Skeletal muscle cell (primary cell): ENCODE results near the gene ADCY7.

Experiments
- DNase-seq: peaks from one replicate; pipeline ENCODE4 v3.0.0-alpha.2; 2010; ENCODE audit warnings: low read depth
- H3K4me3 ChIP-seq: 2 replicates; pipeline ENCODE4 v1.5.1; 2011; ENCODE audit warnings: low read depth, mild to moderate bottlenecking, control low read depth, low read length, moderate library complexity

Gene ADCY7

GRCh38 chr16:50247123-50247905 is 19.0 kb upstream of the ADCY7 start:
- no peak overlapping the region for H3K4me3 ChIP-seq
- no peak for DNase-seq

- DNase-seq, result no peak
- H3K4me3 ChIP-seq, result no peak overlapping the region
Observed at GRCh38 chr16:50247906-50248608, 18.3 kb upstream of the ADCY7 start.

GRCh38 chr16:50248845-50249244 is 17.5 kb upstream of the ADCY7 start:
- H3K4me3 ChIP-seq, result no peak overlapping the region
- no peak for DNase-seq

GRCh38 chr16:50251375-50252081 is 14.8 kb upstream of the ADCY7 start:
- no peak overlapping the region for H3K4me3 ChIP-seq
- peak; percentile 75 for DNase-seq

GRCh38 chr16:50252082-50252611 is 14.2 kb upstream of the ADCY7 start:
- H3K4me3 ChIP-seq, result no peak overlapping the region

GRCh38 chr16:50252874-50253513 is 13.4 kb upstream of the ADCY7 start:
- H3K4me3 ChIP-seq, result no peak overlapping the region
- DNase-seq, result no peak

More at GRCh38 chr16:50252082-50252611, 14.2 kb upstream of the ADCY7 start:
- DNase-seq, result no peak

GRCh38 chr16:50253514-50253910 is 12.8 kb upstream of the ADCY7 start:
- DNase-seq, result no peak
- H3K4me3 ChIP-seq, result no peak overlapping the region

- no peak for DNase-seq
- no peak overlapping the region for H3K4me3 ChIP-seq
Observed at GRCh38 chr16:50254072-50254471, 12.3 kb upstream of the ADCY7 start.

- no peak for DNase-seq
- no peak overlapping the region for H3K4me3 ChIP-seq
Observed at GRCh38 chr16:50255538-50255937, 10.8 kb upstream of the ADCY7 start.

GRCh38 chr16:50256604-50257003 is 9.7 kb upstream of the ADCY7 start:
- no peak for DNase-seq
- no peak overlapping the region for H3K4me3 ChIP-seq

GRCh38 chr16:50257876-50258275 is 8.5 kb upstream of the ADCY7 start:
- no peak overlapping the region for H3K4me3 ChIP-seq
- DNase-seq, result no peak

GRCh38 chr16:50259334-50260205 is 6.8 kb upstream of the ADCY7 start:
- H3K4me3 ChIP-seq, result no peak overlapping the region

GRCh38 chr16:50260206-50261159 is 5.9 kb upstream of the ADCY7 start:
- no peak for DNase-seq
- H3K4me3 ChIP-seq, result no peak overlapping the region

More at GRCh38 chr16:50259334-50260205, 6.8 kb upstream of the ADCY7 start:
- no peak for DNase-seq

GRCh38 chr16:50261160-50261706 is 5.1 kb upstream of the ADCY7 start:
- DNase-seq, result no peak
- no peak overlapping the region for H3K4me3 ChIP-seq

GRCh38 chr16:50261707-50262235 is 4.6 kb upstream of the ADCY7 start:
- no peak for DNase-seq

GRCh38 chr16:50263060-50263909 is 3.1 kb upstream of the ADCY7 start:
- no peak overlapping the region for H3K4me3 ChIP-seq
- DNase-seq, result no peak

More at GRCh38 chr16:50261707-50262235, 4.6 kb upstream of the ADCY7 start:
- H3K4me3 ChIP-seq, result no peak overlapping the region
